Keratinocyte (primary cell): ENCODE measurements around the gene DES. TPM values are rescaled to one million over a fixed set of nuclear protein-coding genes. Genes with fewer than 3 reads are reported as not detected.
A peak's percentile ranks its signal among the peaks of the same experiment; 100 is the strongest.

Source experiments
- DNase-seq: peaks from one replicate; pipeline ENCODE4 v3.0.0-alpha.2; 2011; ENCODE audit warnings: low read depth, missing footprints, low spot score
- FAIRE-seq: peaks from 2 replicates; lab custom pipeline; 2011; peaks lifted over from hg19 to GRCh38; lab: Jason Lieb, UNC
- H2AFZ ChIP-seq: 2 replicates; pipeline ENCODE4 v1.6.0; 2012; ENCODE audit warnings: low read length, control low read depth, inconsistent platforms; ENCODE audit not compliant: control insufficient read depth
- H3K27ac ChIP-seq: 2 replicates; pipeline ENCODE4 v1.5.1; 2011; ENCODE audit warnings: low read length; ENCODE audit not compliant: control insufficient read depth, insufficient read depth
- H3K27me3 ChIP-seq: 3 replicates; pipeline ENCODE4 v1.6.0; 2011; ENCODE audit warnings: low read length; ENCODE audit not compliant: control insufficient read depth, insufficient read depth; ENCODE audit errors: extremely low read depth
- H3K36me3 ChIP-seq, 2 experiments: 2 replicates in 1 of 2; 3 replicates in 1 of 2; pipeline ENCODE4 v1.5.1; 2011; ENCODE audit warnings: low read length in 2 of 2, mild to moderate bottlenecking in 1 of 2; ENCODE audit not compliant: control insufficient read depth in 2 of 2, insufficient read depth in 2 of 2; ENCODE audit errors: extremely low read depth in 1 of 2
- H3K4me1 ChIP-seq: 3 replicates; pipeline ENCODE4 v1.5.1; 2011; ENCODE audit warnings: low read length; ENCODE audit not compliant: control insufficient read depth, insufficient read depth; ENCODE audit errors: extremely low read depth
- H3K4me2 ChIP-seq: 3 replicates; pipeline ENCODE4 v1.6.0; 2011; ENCODE audit warnings: low read depth, low read length; ENCODE audit not compliant: control insufficient read depth, insufficient read depth; ENCODE audit errors: extremely low read depth
- H3K4me3 ChIP-seq, 3 experiments: fragments of 200-600 bp in 1 of 3; sonication (generic) in 1 of 3; 2 replicates in 2 of 3; 3 replicates in 1 of 3; pipeline ENCODE4 v1.5.1; 2011 to 2016; ENCODE audit warnings: low read length in 3 of 3, mild to moderate bottlenecking in 3 of 3, control low read depth in 2 of 3, inconsistent platforms in 1 of 3, low read depth in 1 of 3, mixed read lengths in 1 of 3, mixed run types in 1 of 3, moderate library complexity in 1 of 3; ENCODE audit not compliant: control insufficient read depth in 2 of 3, insufficient read depth in 2 of 3; ENCODE audit errors: extremely low read depth in 1 of 3
- H3K79me2 ChIP-seq: 2 replicates; pipeline ENCODE4 v1.6.0; 2012; ENCODE audit warnings: low read length; ENCODE audit not compliant: control insufficient read depth, insufficient read depth
- H3K9ac ChIP-seq: 3 replicates; pipeline ENCODE4 v1.6.0; 2011; ENCODE audit warnings: low read length; ENCODE audit not compliant: control insufficient read depth, insufficient read depth; ENCODE audit errors: extremely low read depth
- H3K9me1 ChIP-seq: 3 replicates; pipeline ENCODE4 v1.6.0; 2011; ENCODE audit warnings: low read length; ENCODE audit not compliant: control insufficient read depth, insufficient read depth; ENCODE audit errors: extremely low read depth
- H3K9me3 ChIP-seq: 2 replicates; pipeline ENCODE4 v1.5.1; 2012; ENCODE audit warnings: low read depth, low read length; ENCODE audit not compliant: control insufficient read depth
- H4K20me1 ChIP-seq: 3 replicates; pipeline ENCODE4 v1.6.0; 2011; ENCODE audit warnings: low read length; ENCODE audit not compliant: control insufficient read depth, insufficient read depth; ENCODE audit errors: extremely low read depth
- CTCF ChIP-seq, 3 experiments: IDR thresholded peaks in 1 of 3; conservative IDR thresholded peaks in 1 of 3; optimal IDR thresholded peaks in 1 of 3; 2 replicates in 2 of 3; 3 replicates in 1 of 3; pipeline versions ENCODE3 to v1.5.1; 2011; ENCODE audit warnings: low read length in 3 of 3, mild to moderate bottlenecking in 3 of 3, moderate library complexity in 2 of 3, control low read depth in 1 of 3, inconsistent platforms in 1 of 3; ENCODE audit not compliant: insufficient read depth in 2 of 3; ENCODE audit errors: extremely low read depth in 1 of 3
- EZH2 ChIP-seq: IDR thresholded peaks from one replicate; pipeline ENCODE4 v1.6.1; 2012; ENCODE audit warnings: inconsistent platforms, mild to moderate bottlenecking, low read length, moderate library complexity
- dilution Hi-C: fragments of 300-500 bp; cut with MboI; formaldehyde crosslinking; loops from one replicate; pipeline ENCODE4 v1.7.0; 2020; ENCODE audit warnings: low sequenced_read_pairs; ENCODE audit not compliant: extremely low pct_ligation_motif_present
- polyA plus RNA-seq, 5 experiments: library from polyadenylated mRNA; depleted of rRNA in 3 of 5; stranded (reverse) in 3 of 5; stranded (forward) in 1 of 5; unstranded in 1 of 5; fragments of >200 nt; gene quantifications; 1 replicate in 1 of 5; 2 replicates in 3 of 5; 3 replicates in 1 of 5; pipeline versions ENCODE4 v1.2.1 to v1.2.3, GENCODE V29; 2011 to 2012; ENCODE audit warnings: missing spikeins in 2 of 5, low read depth in 1 of 5, low replicate concordance in 1 of 5

DES gene
- polyA plus RNA-seq, 1 donor (not counting 4 experiments of a cell fraction or from before 2014, with no cell fraction given): not detected

GRCh38 chr2:219441451-219442255, 23.5 kb downstream of the DES start:
- no peaks in the 10 kb centered on the region for H3K9me3 ChIP-seq

GRCh38 chr2:219442256-219443015, 24.3 kb downstream of the DES start:
- no peak overlapping the region for H2AFZ ChIP-seq
- DNase-seq (no peak), FAIRE-seq (no peak)
- peak overlapping the region; percentile 60 for H3K4me2 ChIP-seq
- dilution Hi-C loops: no loop called here
- no peaks in the 10 kb centered on the region for H3K27me3 ChIP-seq
- no peaks in the 10 kb centered on the region for H3K79me2 ChIP-seq
- peak overlapping the region; percentile 44 for H3K9ac ChIP-seq
- no peaks in the 10 kb centered on the region for H3K9me1 ChIP-seq
- no peaks in the 10 kb centered on the region for H4K20me1 ChIP-seq
- no peaks in the 10 kb centered on the region for H3K9me3 ChIP-seq
- peaks cover 13% of the 10 kb centered on the region for H3K4me1 ChIP-seq
- H3K36me3 ChIP-seq: peaks cover 4 to 10% of the 10 kb centered on the region in 2 experiments
- peak overlapping the region; percentile 27 to 68 (median 58) for H3K4me3 ChIP-seq
- TF ChIP-seq CTCF (optimal IDR thresholded peaks at IDR 0.05 in 1 of 3, IDR thresholded peaks at IDR 0.05 in 1 of 3, conservative IDR thresholded peaks at IDR 0.05 in 1 of 3; ENCODE audit: extremely low read depth in 1 of 3, insufficient read depth in 2 of 3, low read length in 3 of 3): no peak
- no peak for TF ChIP-seq EZH2
- no peak overlapping the region for H3K27ac ChIP-seq

More at GRCh38 chr2:219441451-219442255, 23.5 kb downstream of the DES start:
- Histone ChIP-seq H3K79me2 (no peaks in the 10 kb centered on the region), H3K36me3 (peaks cover 4 to 10% of the 10 kb centered on the region in 2 experiments), H3K4me2 (peak overlapping the region; percentile 84), H4K20me1 (no peaks in the 10 kb centered on the region), H3K9ac (peak overlapping the region; percentile 60), H3K4me3 (peak overlapping the region; percentile 58 to 68 (median 61)), H3K4me1 (peaks cover 13% of the 10 kb centered on the region), H3K27ac (no peak overlapping the region), H3K9me1 (no peaks in the 10 kb centered on the region), H3K27me3 (peaks cover under 1% of the 10 kb centered on the region), H2AFZ (peak overlapping the region; percentile 80)
- DNase-seq: no peak
- FAIRE-seq: no peak
- dilution Hi-C loops: no loop called here
- TF ChIP-seq CTCF (optimal IDR thresholded peaks at IDR 0.05 in 1 of 3, IDR thresholded peaks at IDR 0.05 in 1 of 3, conservative IDR thresholded peaks at IDR 0.05 in 1 of 3; ENCODE audit: extremely low read depth in 1 of 3, insufficient read depth in 2 of 3, low read length in 3 of 3) (peak in 1 of 3 experiments; percentile 24), EZH2 (no peak)
